HG03139 (cell line): ENCODE measurements around the gene TIGAR.

ENCODE experiments used
- ATAC-seq: cut with Tn5 transposase; IDR thresholded peaks from one replicate; pipeline ENCODE4 v1.9.1; 2021; ENCODE audit not compliant: unreplicated experiment

TIGAR gene

GRCh38 chr12:4320853-4321701, at the start of gene TIGAR:
Gene TIGAR (plus strand): TSS chr12:4321213. CDS start chr12:4321272, 59 bp downstream.
- ATAC-seq: peak; percentile 96

- no peak for ATAC-seq
Observed at GRCh38 chr12:4271717-4272423, 49.1 kb upstream of the TIGAR start.

- no peak for ATAC-seq
Observed at GRCh38 chr12:4272424-4273272, 48.4 kb upstream of the TIGAR start.

- ATAC-seq: no peak
Observed at GRCh38 chr12:4273273-4273651, 47.8 kb upstream of the TIGAR start.

- ATAC-seq: no peak
Observed at GRCh38 chr12:4273652-4274395, 47.2 kb upstream of the TIGAR start, which contains the start of gene CCND2. Gene CCND2 (plus strand): TSS chr12:4273762. CDS start chr12:4274041, 279 bp downstream.

- no peak for ATAC-seq
Observed at GRCh38 chr12:4274396-4275015, 46.5 kb upstream of the TIGAR start.

- ATAC-seq: no peak
Observed at GRCh38 chr12:4275016-4275869, 45.8 kb upstream of the TIGAR start.

GRCh38 chr12:4275870-4276301, 45.1 kb upstream of the TIGAR start:
- no peak for ATAC-seq

- no peak for ATAC-seq
Observed at GRCh38 chr12:4276524-4277204, 44.3 kb upstream of the TIGAR start.

GRCh38 chr12:4277205-4277543, 43.8 kb upstream of the TIGAR start:
- no peak for ATAC-seq

- no peak for ATAC-seq
Observed at GRCh38 chr12:4277857-4278256, 43.2 kb upstream of the TIGAR start.

- no peak for ATAC-seq
Observed at GRCh38 chr12:4278329-4279197, 42.5 kb upstream of the TIGAR start.

GRCh38 chr12:4279198-4279690, 41.8 kb upstream of the TIGAR start:
- no peak for ATAC-seq

GRCh38 chr12:4280351-4281163, 40.5 kb upstream of the TIGAR start:
- ATAC-seq: no peak

- ATAC-seq: no peak
Observed at GRCh38 chr12:4281173-4281654, 39.8 kb upstream of the TIGAR start.

- no peak for ATAC-seq
Observed at GRCh38 chr12:4282103-4282891, 38.7 kb upstream of the TIGAR start.
